Stimulated activated naive B cell treated with anti-CD40 and anti-IgM and Interleukin-4, amounts not matched to agents 10 μg/mL and 1 μg/mL and 100 μg/mL, for 72 hours (primary cell): ENCODE results near the gene TRIM44.

Experiments used
- ATAC-seq, 2 donors: fragments of 150-1000 bp; cut with Tn5 transposase; replicated peaks; 2 replicates each; pipeline ENCODE4 v1.10.0; 2021; ENCODE audit warnings: moderate library complexity in 1 of 2
- DNase-seq: peaks from one replicate; pipeline ENCODE4 v3.0.0; 2021
- H3K27ac Mint-ChIP-seq: one replicate; pipeline ENCODE4 v1.8.0; 2022; ENCODE audit warnings: mild to moderate bottlenecking, mixed read lengths
- H3K27me3 Mint-ChIP-seq, 2 donors: one replicate each; pipeline ENCODE4 v1.8.0; 2022; ENCODE audit warnings: mixed read lengths in 2 of 2
- H3K36me3 Mint-ChIP-seq, 2 donors: one replicate each; pipeline ENCODE4 v1.8.0; 2022; ENCODE audit warnings: mixed read lengths in 2 of 2, mild to moderate bottlenecking in 1 of 2
- H3K4me1 Mint-ChIP-seq, 2 donors: one replicate each; pipeline ENCODE4 v1.8.0; 2022; ENCODE audit warnings: mixed read lengths in 2 of 2, mild to moderate bottlenecking in 1 of 2
- H3K4me3 Mint-ChIP-seq, 2 donors: one replicate each; pipeline ENCODE4 v1.8.0; 2022; ENCODE audit warnings: mild to moderate bottlenecking in 2 of 2, mixed read lengths in 2 of 2, moderate library complexity in 1 of 2
- H3K9me3 Mint-ChIP-seq, 2 donors: one replicate each; pipeline ENCODE4 v1.8.0; 2022; ENCODE audit warnings: mixed read lengths in 2 of 2, mild to moderate bottlenecking in 1 of 2

Gene TRIM44

GRCh38 chr11:35780951-35781860 is 118.6 kb downstream of the TRIM44 start:
- DNase-seq (no peak), ATAC-seq (no peak)
- Mint-ChIP-seq H3K4me3 (no peak overlapping the region), H3K9me3 (peaks cover 5 to 10% of the 10 kb centered on the region in 2 donors), H3K4me1 (peaks cover 32 to 56% of the 10 kb centered on the region in 2 donors), H3K27me3 (no peaks in the 10 kb centered on the region), H3K36me3 (peaks cover 29 to 52% of the 10 kb centered on the region in 2 donors), H3K27ac (no peak overlapping the region)

- Mint-ChIP-seq H3K9me3 (peaks cover 0 to 4% of the 10 kb centered on the region in 2 donors), H3K4me1 (peaks cover 34 to 56% of the 10 kb centered on the region in 2 donors), H3K27me3 (no peaks in the 10 kb centered on the region), H3K27ac (no peak overlapping the region), H3K36me3 (peaks cover 30 to 52% of the 10 kb centered on the region in 2 donors), H3K4me3 (no peak overlapping the region)
- no peak for ATAC-seq
- DNase-seq = no peak
These were observed 119.4 kb downstream of the TRIM44 start for GRCh38 chr11:35781861-35782470.

GRCh38 chr11:35783809-35784208 is 121.2 kb downstream of the TRIM44 start:
- ATAC-seq (no peak), DNase-seq (no peak)
- Mint-ChIP-seq H3K36me3 (peaks cover 25 to 42% of the 10 kb centered on the region in 2 donors), H3K4me1 (peaks cover 42 to 67% of the 10 kb centered on the region in 2 donors), H3K27me3 (no peaks in the 10 kb centered on the region), H3K27ac (peak overlapping the region; percentile 62), H3K9me3 (peaks cover 0 to 3% of the 10 kb centered on the region in 2 donors), H3K4me3 (no peak overlapping the region)

- ATAC-seq (no peak), DNase-seq (no peak)
- Mint-ChIP-seq H3K9me3 (no peaks in the 10 kb centered on the region), H3K4me3 (no peak overlapping the region), H3K4me1 (peaks cover 45 to 67% of the 10 kb centered on the region in 2 donors), H3K27ac (no peak overlapping the region), H3K27me3 (no peaks in the 10 kb centered on the region), H3K36me3 (peaks cover 16 to 34% of the 10 kb centered on the region in 2 donors)
These were observed 122.1 kb downstream of the TRIM44 start for GRCh38 chr11:35784699-35785098.

- DNase-seq (no peak), ATAC-seq (peak in 1 of 2 donors; percentile 46)
- peaks cover 47 to 72% of the 10 kb centered on the region in 2 donors for H3K4me1 Mint-ChIP-seq
- peaks cover 18 to 31% of the 10 kb centered on the region in 2 donors for H3K36me3 Mint-ChIP-seq
- no peak overlapping the region for H3K4me3 Mint-ChIP-seq
- no peaks in the 10 kb centered on the region for H3K27me3 Mint-ChIP-seq
- H3K27ac Mint-ChIP-seq = no peak overlapping the region
- no peaks in the 10 kb centered on the region for H3K9me3 Mint-ChIP-seq
These were observed 123.0 kb downstream of the TRIM44 start for GRCh38 chr11:35785287-35786167.

- Mint-ChIP-seq H3K4me3 (no peak overlapping the region), H3K4me1 (peaks cover 45 to 72% of the 10 kb centered on the region in 2 donors), H3K9me3 (no peaks in the 10 kb centered on the region), H3K36me3 (peaks cover 17 to 30% of the 10 kb centered on the region in 2 donors), H3K27me3 (no peaks in the 10 kb centered on the region), H3K27ac (no peak overlapping the region)
- no peak for DNase-seq
- ATAC-seq = no peak
These were observed 123.6 kb downstream of the TRIM44 start for GRCh38 chr11:35786188-35786587.

- H3K4me3 Mint-ChIP-seq = no peak overlapping the region
- DNase-seq (no peak), ATAC-seq (no peak)
- H3K27ac Mint-ChIP-seq = no peak overlapping the region
- no peaks in the 10 kb centered on the region for H3K9me3 Mint-ChIP-seq
- H3K27me3 Mint-ChIP-seq = no peaks in the 10 kb centered on the region
- peaks cover 21 to 35% of the 10 kb centered on the region in 2 donors for H3K36me3 Mint-ChIP-seq
- H3K4me1 Mint-ChIP-seq = peaks cover 44 to 70% of the 10 kb centered on the region in 2 donors
These were observed 124.5 kb downstream of the TRIM44 start for GRCh38 chr11:35787013-35787504.

- H3K36me3 Mint-ChIP-seq = peaks cover 21 to 38% of the 10 kb centered on the region in 2 donors
- no peaks in the 10 kb centered on the region for H3K27me3 Mint-ChIP-seq
- H3K9me3 Mint-ChIP-seq = no peaks in the 10 kb centered on the region
- no peak overlapping the region for H3K27ac Mint-ChIP-seq
- no peak for DNase-seq
- H3K4me1 Mint-ChIP-seq = peaks cover 43 to 64% of the 10 kb centered on the region in 2 donors
- no peak overlapping the region for H3K4me3 Mint-ChIP-seq
- no peak for ATAC-seq
These were observed 125.1 kb downstream of the TRIM44 start for GRCh38 chr11:35787626-35788025.

- peaks cover 30 to 51% of the 10 kb centered on the region in 2 donors for H3K36me3 Mint-ChIP-seq
- DNase-seq = no peak
- no peaks in the 10 kb centered on the region for H3K9me3 Mint-ChIP-seq
- H3K4me1 Mint-ChIP-seq = peaks cover 36 to 44% of the 10 kb centered on the region in 2 donors
- H3K27ac Mint-ChIP-seq = peak overlapping the region; percentile 44
- H3K27me3 Mint-ChIP-seq = no peaks in the 10 kb centered on the region
- no peak overlapping the region for H3K4me3 Mint-ChIP-seq
- no peak for ATAC-seq
These were observed 128.7 kb downstream of the TRIM44 start for GRCh38 chr11:35791088-35791958.

- H3K9me3 Mint-ChIP-seq = no peaks in the 10 kb centered on the region
- H3K27me3 Mint-ChIP-seq = no peaks in the 10 kb centered on the region
- H3K4me3 Mint-ChIP-seq = no peak overlapping the region
- DNase-seq (no peak), ATAC-seq (no peak)
- peaks cover 30 to 51% of the 10 kb centered on the region in 2 donors for H3K36me3 Mint-ChIP-seq
- peaks cover 31 to 43% of the 10 kb centered on the region in 2 donors for H3K4me1 Mint-ChIP-seq
- no peak overlapping the region for H3K27ac Mint-ChIP-seq
These were observed 129.7 kb downstream of the TRIM44 start for GRCh38 chr11:35792148-35792845.

GRCh38 chr11:35792846-35793192 is 130.2 kb downstream of the TRIM44 start:
- Mint-ChIP-seq H3K27me3 (no peaks in the 10 kb centered on the region), H3K36me3 (peaks cover 31 to 53% of the 10 kb centered on the region in 2 donors)
- ATAC-seq = no peak

GRCh38 chr11:35794333-35794732 is 131.8 kb downstream of the TRIM44 start:
- Mint-ChIP-seq H3K4me1 (peaks cover 22 to 48% of the 10 kb centered on the region in 2 donors), H3K4me3 (no peak overlapping the region), H3K36me3 (peaks cover 36 to 56% of the 10 kb centered on the region in 2 donors), H3K9me3 (peaks cover under 1% of the 10 kb centered on the region in 2 donors), H3K27me3 (no peaks in the 10 kb centered on the region), H3K27ac (no peak overlapping the region)
- no peak for ATAC-seq
- DNase-seq = no peak

More at GRCh38 chr11:35792846-35793192, 130.2 kb downstream of the TRIM44 start:
- Mint-ChIP-seq H3K4me1 (peaks cover 30 to 46% of the 10 kb centered on the region in 2 donors), H3K27ac (no peak overlapping the region), H3K4me3 (no peak overlapping the region), H3K9me3 (no peaks in the 10 kb centered on the region)
- no peak for DNase-seq

- Mint-ChIP-seq H3K4me3 (no peak overlapping the region), H3K27me3 (no peaks in the 10 kb centered on the region), H3K4me1 (peaks cover 25 to 52% of the 10 kb centered on the region in 2 donors), H3K36me3 (peaks cover 41 to 61% of the 10 kb centered on the region in 2 donors), H3K27ac (no peak overlapping the region), H3K9me3 (peaks cover 2 to 5% of the 10 kb centered on the region in 2 donors)
- DNase-seq = no peak
- no peak for ATAC-seq
These were observed 132.3 kb downstream of the TRIM44 start for GRCh38 chr11:35794850-35795249.
